Neural crest cell (in vitro differentiated cells): ENCODE data around the gene SLC32A1. TPM values are rescaled to one million over a fixed set of nuclear protein-coding genes. Genes with fewer than 3 reads are reported as not detected.
A peak's percentile ranks its signal among the peaks of the same experiment; 100 is the strongest.

Experiments used
- DNase-seq: peaks from one replicate; pipeline ENCODE4 v3.0.0; 2021; ENCODE audit warnings: low read depth, mixed read lengths, low spot score
- H3K27ac Mint-ChIP-seq: one replicate; pipeline ENCODE4 v1.8.0; 2021; ENCODE audit warnings: mild to moderate bottlenecking, mixed read lengths; ENCODE audit not compliant: unreplicated experiment
- H3K27me3 Mint-ChIP-seq: 2 replicates; pipeline ENCODE4 v1.8.0; 2021; ENCODE audit warnings: low read depth, mild to moderate bottlenecking, mixed read lengths
- H3K36me3 Mint-ChIP-seq: 2 replicates; pipeline ENCODE4 v1.8.0; 2021; ENCODE audit warnings: low read depth, mild to moderate bottlenecking, mixed read lengths
- H3K4me1 Mint-ChIP-seq: 2 replicates; pipeline ENCODE4 v1.8.0; 2021; ENCODE audit warnings: mixed read lengths
- H3K4me3 Mint-ChIP-seq: one replicate; pipeline ENCODE4 v1.8.0; 2021; ENCODE audit warnings: mild to moderate bottlenecking, mixed read lengths
- H3K9me3 Mint-ChIP-seq: 2 replicates; pipeline ENCODE4 v1.8.0; 2021; ENCODE audit warnings: mixed read lengths
- CTCF ChIP-seq: fragments of 200-600 bp; sonication (generic); conservative IDR thresholded peaks from 2 replicates; pipeline ENCODE4 v1.5.0; 2021; ENCODE audit warnings: antibody characterized with exemption, mild to moderate bottlenecking
- total RNA-seq: library from RNA; stranded (reverse); gene quantifications from 2 replicates; pipeline ENCODE4 v1.2.1, GENCODE V29; 2021

The SLC32A1 gene
- total RNA-seq, 1 donor from 2014 or later: 0.09 TPM

- no peaks in the 10 kb centered on the region for H3K9me3 Mint-ChIP-seq
- H3K36me3 Mint-ChIP-seq: no peaks in the 10 kb centered on the region
- peak overlapping the region; percentile 82 for H3K27ac Mint-ChIP-seq
- DNase-seq: no peak
- peaks cover 17% of the 10 kb centered on the region for H3K4me1 Mint-ChIP-seq
- TF ChIP-seq CTCF: no peak
- H3K4me3 Mint-ChIP-seq: peak overlapping the region; percentile 94
- peaks cover 8% of the 10 kb centered on the region for H3K27me3 Mint-ChIP-seq
Observed at GRCh38 chr20:38748861-38749149, 24.5 kb downstream of the SLC32A1 start.

GRCh38 chr20:38751360-38751976, 27.2 kb downstream of the SLC32A1 start:
- peak; percentile 81 for TF ChIP-seq CTCF
- no peaks in the 10 kb centered on the region for H3K9me3 Mint-ChIP-seq
- H3K4me3 Mint-ChIP-seq: peak overlapping the region; percentile 68
- DNase-seq: no peak
- peaks cover 4% of the 10 kb centered on the region for H3K27me3 Mint-ChIP-seq
- peaks cover 5% of the 10 kb centered on the region for H3K36me3 Mint-ChIP-seq
- H3K4me1 Mint-ChIP-seq: peaks cover 17% of the 10 kb centered on the region
- H3K27ac Mint-ChIP-seq: no peak overlapping the region

DNA sequence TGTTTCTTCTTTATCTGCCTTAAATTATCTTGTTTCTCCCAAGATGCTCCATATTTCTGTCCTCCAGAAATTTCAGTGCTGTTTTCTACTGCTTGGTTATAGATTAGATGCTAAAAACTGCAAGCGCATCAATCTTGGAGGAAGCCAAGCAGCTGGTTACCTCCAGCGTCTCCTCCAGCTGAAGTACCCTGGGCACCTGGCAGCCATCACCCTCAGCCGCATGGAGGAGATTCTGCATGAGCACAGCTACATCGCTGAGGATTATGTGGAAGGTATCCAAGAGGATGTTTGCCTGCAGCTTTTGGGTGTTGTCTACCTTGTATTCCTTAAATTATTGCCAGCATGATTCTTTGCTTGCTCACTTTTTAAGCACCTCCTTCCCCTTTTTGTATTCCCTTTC, 27.7 kb downstream of the SLC32A1 start:
- TF ChIP-seq CTCF: no peak
- H3K4me1 Mint-ChIP-seq: peaks cover 17% of the 10 kb centered on the region
- peaks cover 6% of the 10 kb centered on the region for H3K36me3 Mint-ChIP-seq
- H3K27ac Mint-ChIP-seq: no peak overlapping the region
- peaks cover 4% of the 10 kb centered on the region for H3K27me3 Mint-ChIP-seq
- no peak for DNase-seq
- no peaks in the 10 kb centered on the region for H3K9me3 Mint-ChIP-seq
- H3K4me3 Mint-ChIP-seq: peak overlapping the region; percentile 68

DNA sequence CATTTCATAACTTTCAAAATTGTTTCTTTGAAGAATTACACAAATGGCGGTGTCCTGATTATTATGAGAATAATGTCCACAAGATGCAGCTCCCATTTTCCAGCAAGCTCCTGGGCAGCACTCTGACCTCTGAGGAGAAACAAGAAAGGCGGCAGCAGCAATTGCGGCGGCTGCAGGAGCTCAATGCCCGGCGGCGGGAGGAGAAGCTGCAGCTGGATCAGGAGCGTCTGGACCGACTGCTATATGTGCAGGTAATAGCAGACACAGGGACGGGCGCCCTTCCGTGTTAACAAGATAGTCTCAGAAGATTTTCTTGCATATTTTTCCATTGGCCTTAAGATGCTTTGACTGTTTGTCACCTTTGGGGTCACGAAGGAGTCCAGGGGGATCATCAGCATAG, 30.6 kb downstream of the SLC32A1 start:
- H3K9me3 Mint-ChIP-seq: no peaks in the 10 kb centered on the region

DNA sequence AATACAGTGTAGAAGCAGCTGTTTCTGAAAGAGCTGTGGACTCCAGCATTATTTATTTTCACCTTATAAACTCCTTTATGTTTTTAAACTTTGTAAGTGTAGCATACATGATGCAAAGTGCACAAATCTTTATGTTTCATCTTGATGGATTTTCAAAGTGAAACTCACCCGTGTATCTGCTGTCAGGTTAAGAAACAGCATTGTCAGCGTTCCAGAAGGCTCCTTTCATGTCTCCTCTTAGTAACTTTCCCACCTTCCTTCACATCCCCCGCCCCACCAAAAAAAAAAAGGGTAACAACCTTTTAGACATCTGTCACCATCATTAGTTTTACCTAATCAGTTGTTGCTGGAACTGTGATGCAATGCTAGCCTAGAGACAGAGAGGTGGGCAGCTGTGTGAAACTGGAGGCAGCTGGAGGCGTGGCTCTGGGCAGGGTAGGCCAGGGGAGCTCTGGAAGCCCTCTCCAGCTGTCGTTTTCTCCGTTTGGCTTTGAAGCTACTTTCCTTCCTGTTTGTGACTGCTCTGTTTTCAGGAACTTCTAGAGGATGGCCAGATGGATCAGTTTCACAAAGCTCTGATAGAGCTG, 31.1 kb downstream of the SLC32A1 start:
- H3K4me1 Mint-ChIP-seq: no peaks in the 10 kb centered on the region
- H3K27ac Mint-ChIP-seq: no peak overlapping the region
- no peaks in the 10 kb centered on the region for H3K27me3 Mint-ChIP-seq
- DNase-seq: no peak
- TF ChIP-seq CTCF: no peak
- H3K4me3 Mint-ChIP-seq: no peak overlapping the region
- H3K36me3 Mint-ChIP-seq: peaks cover 15% of the 10 kb centered on the region
- no peaks in the 10 kb centered on the region for H3K9me3 Mint-ChIP-seq

More for the DNA sequence above, 30.6 kb downstream of the SLC32A1 start:
- no peak overlapping the region for H3K4me3 Mint-ChIP-seq
- TF ChIP-seq CTCF: no peak
- peaks cover 10% of the 10 kb centered on the region for H3K36me3 Mint-ChIP-seq
- H3K27me3 Mint-ChIP-seq: no peaks in the 10 kb centered on the region
- no peak for DNase-seq
- no peaks in the 10 kb centered on the region for H3K4me1 Mint-ChIP-seq
- no peak overlapping the region for H3K27ac Mint-ChIP-seq
